ENCODE measurements around the gene CT45A10. TPM values are rescaled to one million over a fixed set of nuclear protein-coding genes. Genes with fewer than 3 reads are reported as not detected.
A peak's percentile ranks its signal among the peaks of the same experiment; 100 is the strongest.
"Not testable (repeated sequence)": the region's sequence is repeated elsewhere in the genome, so short reads cannot be mapped to it uniquely, and the experiment has no call there.

Gene CT45A10, protein sequence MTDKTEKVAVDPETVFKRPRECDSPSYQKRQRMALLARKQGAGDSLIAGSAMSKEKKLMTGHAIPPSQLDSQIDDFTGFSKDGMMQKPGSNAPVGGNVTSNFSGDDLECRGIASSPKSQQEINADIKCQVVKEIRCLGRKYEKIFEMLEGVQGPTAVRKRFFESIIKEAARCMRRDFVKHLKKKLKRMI
- polyA plus RNA-seq (2013, experiment 1 of 2; ENCODE audit: insufficient read length): not detected
- polyA plus RNA-seq (2013, experiment 2 of 2; ENCODE audit: insufficient read length): not detected

DNA sequence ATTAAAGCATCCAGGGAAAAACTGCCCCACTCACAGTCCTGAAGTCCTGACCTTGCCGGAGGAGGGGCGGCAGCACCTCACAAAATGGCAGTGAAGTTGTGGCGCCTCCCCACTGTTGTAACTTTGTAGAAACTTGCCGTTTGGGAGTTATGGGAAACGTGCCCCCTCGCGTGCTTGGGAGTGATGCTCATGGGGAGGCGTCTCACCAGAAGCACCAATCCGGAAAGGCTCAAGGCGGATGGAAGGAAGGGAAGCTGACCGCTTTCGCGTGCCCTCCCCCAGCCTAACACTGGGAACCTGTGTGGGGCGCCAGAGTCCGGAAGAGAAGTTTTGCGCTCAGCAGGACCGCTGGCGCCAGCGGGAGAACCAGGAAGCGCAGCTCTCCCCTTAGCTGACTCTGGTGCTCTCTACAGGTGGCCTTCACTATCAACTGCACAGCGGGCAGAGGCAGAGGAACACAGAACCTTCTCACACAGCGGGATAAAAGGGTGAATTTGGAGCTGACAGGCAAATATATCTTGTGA is at the start of gene CT45A10, which contains the start of gene SAGE1:
Gene CT45A10 (minus strand): TSS at position 151 of the 524 bp plus-strand sequence. CDS start 8,100 bp downstream, outside the sequence.
Gene SAGE1 (plus strand): TSS at position 423 of the 524 bp plus-strand sequence. CDS start 2,527 bp downstream, outside the sequence.
- DNase-seq: no peak

DNA sequence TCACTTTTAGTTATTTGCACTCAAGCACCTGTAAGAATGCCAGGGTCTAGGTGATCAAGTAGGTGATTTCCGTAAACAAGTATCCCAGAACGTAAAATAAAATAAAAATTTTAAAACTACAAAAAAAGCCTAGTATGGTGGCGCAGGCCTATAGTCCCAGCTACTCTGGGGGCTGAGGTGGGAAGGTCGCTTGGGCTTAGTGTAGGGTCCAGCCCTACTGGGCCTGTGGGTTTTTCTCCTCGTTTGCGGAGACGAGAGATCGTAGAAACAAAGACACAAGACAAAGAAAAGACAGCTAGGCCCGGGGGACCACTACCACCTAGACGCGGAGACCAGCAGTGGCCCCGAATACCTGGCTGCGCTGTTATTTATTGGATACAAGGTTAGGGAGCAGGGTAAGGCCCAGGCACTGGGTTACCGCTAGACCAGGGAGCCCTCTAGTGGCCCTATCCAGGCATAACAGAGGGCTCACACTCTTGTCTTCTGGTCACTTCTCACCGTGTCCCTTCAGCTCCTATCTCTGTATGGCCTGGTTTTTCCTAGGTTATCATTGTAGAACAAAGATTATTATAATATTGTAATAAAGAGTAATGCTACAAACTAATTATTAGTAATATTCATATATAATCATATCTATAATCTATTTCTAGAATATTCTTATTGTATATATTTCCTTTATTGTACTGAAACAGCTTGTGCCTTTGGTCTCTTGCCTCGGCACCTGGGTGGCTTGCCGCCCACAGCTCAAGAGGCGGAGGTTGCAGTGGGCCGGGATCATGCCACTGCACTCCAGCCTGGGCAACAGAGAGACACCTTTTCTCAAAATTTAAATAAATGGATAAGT is 38.6 kb upstream of the CT45A10 start:
- peak; percentile 24 for DNase-seq

DNA sequence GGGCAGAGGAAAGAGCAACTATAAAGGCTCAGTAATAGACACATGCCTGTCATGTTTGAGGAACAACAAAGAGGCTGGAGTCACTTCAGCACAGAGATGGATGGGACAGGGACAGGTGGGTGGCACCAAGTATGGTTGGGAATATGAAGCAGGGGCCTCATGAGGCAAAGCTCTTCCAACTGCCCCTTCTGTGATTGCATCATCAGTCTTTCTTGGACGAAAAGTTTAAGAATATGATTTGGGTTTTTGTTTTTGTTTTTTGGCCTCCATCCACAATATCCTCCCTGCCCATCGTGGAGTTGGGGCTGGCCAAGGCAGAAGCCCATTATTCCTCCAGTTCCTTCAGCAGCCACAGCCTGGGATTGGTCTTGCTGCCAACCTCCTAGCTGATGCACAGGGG is 34.7 kb upstream of the CT45A10 start:
- DNase-seq: no peak

DNA sequence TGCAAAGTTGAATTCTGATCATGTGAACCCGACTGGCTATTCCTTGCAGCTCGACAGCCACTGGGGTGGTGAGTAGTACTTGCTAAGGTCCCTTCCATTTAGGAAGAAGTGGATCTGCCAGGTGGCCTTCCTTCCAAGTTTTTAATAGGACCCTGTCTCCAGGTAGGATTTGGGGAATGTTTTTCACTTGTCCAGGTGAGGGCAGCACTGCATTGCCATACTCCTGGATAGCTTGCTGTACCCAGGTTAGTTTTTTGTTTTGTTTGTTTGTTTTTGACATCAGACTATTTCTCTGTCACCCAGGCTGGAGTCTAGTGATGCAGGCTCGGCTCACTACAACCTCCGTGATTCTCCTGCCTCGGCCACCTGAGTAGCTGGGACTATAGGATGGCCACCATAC is 30.1 kb upstream of the CT45A10 start:
- no peak for DNase-seq

DNA sequence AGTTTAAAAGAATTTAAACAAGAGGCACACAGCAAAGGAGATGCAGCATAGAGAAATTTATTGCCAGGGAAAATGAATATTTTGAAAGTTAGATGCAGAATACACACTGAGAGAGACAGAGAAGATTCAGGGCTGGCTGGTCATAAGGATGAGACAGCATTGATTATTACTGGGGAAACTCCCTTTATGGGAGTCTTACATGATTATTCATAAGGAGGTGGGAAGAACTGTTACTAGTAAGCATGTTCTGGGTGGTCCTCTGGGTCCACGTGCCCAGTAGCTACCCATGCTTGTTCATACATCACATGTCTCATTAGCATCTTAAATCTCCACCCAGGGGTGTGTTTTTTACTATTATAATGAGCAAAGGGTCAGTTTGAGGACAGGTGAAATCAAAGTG is 27.3 kb upstream of the CT45A10 start:
- not testable (repeated sequence) for DNase-seq

DNA sequence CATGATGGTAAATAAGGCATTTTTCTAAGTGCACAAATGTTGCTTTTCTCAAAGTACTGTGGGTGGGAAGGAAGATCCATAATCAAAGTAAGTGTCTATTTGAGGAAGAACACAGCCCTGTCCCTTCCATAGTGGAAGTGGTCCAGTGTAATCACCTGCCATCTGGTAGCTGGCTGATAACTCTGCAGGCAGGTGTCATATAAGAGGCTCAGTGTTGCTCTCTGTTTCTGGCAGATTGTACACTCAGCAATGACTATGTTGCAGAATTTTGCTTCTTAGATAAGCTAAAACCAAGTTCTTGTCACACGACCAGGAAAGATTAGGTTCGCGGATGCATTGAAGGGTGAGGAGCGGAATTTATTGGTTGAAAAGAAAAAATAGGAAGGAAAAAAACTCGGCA is 21.2 kb upstream of the CT45A10 start:
- no peak for DNase-seq

DNA sequence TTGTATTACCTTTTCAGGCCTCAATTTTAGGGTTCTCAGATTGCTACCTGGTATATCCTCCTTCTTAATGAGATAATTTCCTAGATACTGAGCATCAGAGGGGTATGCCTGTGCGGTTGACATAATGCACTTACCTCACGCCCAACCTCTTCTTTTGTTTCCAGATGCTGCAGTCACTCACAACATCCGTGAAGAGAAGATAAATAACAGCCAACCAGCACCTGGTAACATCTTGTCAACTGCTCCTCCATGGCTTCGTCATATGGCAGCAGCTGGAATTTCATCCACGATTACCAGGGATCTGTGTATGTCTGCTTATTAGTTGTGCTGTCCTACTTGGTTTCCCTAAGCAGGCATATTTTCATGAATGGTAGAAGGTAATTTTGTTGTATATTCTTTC is 17.0 kb upstream of the CT45A10 start:
- DNase-seq: no peak

DNA sequence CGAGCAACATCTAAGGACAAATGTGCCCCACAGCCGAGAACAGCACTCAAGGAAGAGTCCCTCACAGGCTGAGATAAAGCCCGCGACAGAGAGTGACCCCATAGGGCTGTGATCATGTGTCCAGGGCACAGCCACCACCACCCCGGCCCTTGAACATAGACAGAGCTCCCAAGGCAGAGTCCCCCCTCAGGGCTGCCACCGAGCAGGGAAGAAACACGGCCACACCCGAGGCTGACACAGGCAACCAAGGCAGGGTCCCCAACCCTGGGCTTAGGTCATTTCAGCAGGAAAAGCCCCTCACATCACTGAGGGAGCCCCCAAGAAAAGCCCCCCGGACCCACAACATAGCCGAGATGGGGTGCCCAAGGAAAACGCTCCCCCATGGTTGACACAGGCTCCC is 463 bp downstream of the CT45A10 start:
- DNase-seq: no peak

DNA sequence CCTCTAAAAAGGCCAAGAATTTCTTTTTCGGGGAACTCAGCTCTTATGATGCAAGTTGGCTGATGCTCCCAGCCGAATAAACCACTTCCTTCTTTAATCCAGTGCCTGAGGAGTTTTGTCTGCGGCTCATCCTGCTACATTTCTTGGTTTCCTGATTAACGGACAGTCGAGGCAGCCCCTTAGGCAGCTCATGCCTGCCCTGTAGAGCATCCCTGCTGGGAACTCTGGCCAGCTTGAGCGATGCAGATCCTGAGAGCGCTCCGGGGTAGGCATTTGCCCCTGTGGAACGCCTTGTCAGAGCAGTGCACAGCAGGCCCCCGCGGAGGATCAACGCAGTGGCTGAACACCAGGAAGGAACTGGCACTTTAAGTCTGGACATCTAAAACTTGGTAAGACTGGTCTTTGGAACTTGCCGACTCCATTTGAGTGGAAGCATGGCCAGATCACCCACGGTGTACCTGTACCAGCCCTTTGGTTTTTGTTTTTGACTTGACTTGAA is 3.1 kb downstream of the CT45A10 start:
- DNase-seq: no peak

DNA sequence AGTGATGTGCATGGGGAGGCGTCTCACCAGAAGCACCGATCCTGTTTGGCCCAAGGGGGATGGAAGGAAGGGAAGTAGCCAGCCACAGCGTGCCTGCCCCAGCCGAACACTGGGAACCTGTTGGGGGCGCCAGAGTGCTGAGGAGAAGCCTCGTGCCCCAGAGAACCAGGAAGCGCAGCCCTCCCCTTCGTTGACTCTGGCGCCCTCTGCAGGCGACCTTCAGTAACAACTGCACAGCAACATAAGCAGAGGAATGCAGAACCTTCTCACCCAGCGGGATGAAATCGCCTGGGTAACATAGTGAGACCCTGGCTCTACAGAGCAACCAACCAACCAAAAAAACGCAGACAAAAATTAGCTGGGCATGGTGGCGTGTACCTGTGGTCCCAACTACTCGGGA is 4.3 kb downstream of the CT45A10 start:
- DNase-seq: not testable (repeated sequence)

DNA sequence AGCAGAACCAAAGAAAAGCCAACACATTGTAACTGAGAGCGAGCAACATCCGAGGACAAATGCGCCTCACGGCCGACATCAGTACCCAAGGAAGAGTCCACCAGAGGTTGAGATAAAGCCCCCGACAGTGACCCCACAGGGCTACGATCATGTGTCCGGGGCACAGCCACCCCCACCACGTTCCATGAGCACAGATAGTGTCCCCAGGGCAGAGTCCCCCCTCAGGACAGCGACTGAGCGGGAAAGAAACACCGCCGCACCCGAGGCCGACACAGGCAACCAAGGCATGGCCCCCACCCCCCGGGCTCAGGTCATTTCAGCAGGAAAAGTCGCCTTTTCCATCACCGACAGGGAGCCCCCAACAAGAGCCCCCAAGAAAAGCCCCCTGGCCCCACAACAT is 5.0 kb downstream of the CT45A10 start:
- not testable (repeated sequence) for DNase-seq

DNA sequence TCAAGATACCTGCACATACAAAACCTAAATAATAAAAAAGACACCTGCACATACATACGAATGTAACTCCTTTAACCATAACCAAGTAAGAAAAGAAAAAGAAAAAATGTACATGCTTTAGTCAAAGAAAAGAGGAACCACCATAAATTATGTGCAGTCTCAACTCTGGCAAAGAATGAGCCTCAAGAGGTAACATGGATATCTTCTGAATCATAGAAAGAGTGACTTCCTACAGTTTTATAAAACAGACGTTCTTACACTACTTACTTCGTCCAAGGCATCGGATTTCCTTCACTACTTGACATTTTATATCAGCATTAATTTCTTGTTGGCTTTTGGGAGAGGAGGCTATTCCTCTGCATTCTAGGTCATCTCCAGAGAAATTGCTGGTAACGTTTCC is 10.5 kb downstream of the CT45A10 start:
- not testable (repeated sequence) for DNase-seq

DNA sequence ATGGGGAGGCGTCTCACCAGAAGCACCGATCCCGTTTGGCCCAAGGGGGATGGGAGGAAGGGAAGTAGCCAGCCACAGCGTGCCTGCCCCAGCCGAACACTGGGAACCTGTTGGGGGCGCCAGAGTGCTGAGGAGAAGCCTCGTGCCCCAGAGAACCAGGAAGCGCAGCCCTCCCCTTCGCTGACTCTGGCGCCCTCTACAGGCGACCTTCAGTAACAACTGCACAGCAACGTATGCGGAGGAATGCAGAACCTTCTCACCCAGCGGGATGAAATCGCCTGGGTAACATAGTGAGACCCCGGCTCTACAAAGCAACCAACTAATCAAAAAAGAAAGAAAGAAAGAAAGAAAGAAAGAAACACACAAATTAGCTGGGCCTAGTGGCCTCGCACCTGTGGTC is 21.5 kb downstream of the CT45A10 start, which contains the start of gene CT45A9:
Gene CT45A9 (minus strand): TSS at position 101 of the 400 bp plus-strand sequence. CDS start 3,751 bp downstream, outside the sequence.
- DNase-seq: not testable (repeated sequence)

DNA sequence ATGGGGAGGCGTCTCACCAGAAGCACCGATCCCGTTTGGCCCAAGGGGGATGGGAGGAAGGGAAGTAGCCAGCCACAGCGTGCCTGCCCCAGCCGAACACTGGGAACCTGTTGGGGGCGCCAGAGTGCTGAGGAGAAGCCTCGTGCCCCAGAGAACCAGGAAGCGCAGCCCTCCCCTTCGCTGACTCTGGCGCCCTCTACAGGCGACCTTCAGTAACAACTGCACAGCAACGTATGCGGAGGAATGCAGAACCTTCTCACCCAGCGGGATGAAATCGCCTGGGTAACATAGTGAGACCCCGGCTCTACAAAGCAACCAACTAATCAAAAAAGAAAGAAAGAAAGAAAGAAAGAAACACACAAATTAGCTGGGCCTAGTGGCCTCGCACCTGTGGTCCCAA is 38.8 kb downstream of the CT45A10 start, which contains the start of gene CT45A8:
Gene CT45A8 (minus strand): TSS at position 101 of the 400 bp plus-strand sequence. CDS start 3,755 bp downstream, outside the sequence.
- DNase-seq: not testable (repeated sequence)

DNA sequence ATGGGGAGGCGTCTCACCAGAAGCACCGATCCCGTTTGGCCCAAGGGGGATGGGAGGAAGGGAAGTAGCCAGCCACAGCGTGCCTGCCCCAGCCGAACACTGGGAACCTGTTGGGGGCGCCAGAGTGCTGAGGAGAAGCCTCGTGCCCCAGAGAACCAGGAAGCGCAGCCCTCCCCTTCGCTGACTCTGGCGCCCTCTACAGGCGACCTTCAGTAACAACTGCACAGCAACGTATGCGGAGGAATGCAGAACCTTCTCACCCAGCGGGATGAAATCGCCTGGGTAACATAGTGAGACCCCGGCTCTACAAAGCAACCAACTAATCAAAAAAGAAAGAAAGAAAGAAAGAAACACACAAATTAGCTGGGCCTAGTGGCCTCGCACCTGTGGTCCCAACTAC is 56.1 kb downstream of the CT45A10 start, which contains the start of gene CT45A7:
Gene CT45A7 (minus strand): TSS at position 101 of the 400 bp plus-strand sequence. CDS start 3,747 bp downstream, outside the sequence.
- not testable (repeated sequence) for DNase-seq

Data from fibroblast of skin of scalp (primary cell).